AG04449 (cell line): Measurements from ENCODE around the gene SLC5A11.

Experiments used
- CTCF ChIA-PET: fragments of 350-600 bp; formaldehyde crosslinking; extraction: SDS; loops from one replicate; lab custom pipeline; 2021; ENCODE audit warnings: antibody characterized with exemption; lab: Yijun Ruan, JAX
- POLR2A ChIA-PET: fragments of 400-600, 350-600 bp; formaldehyde crosslinking; extraction: SDS; loops from one replicate; lab custom pipeline; 2020; ENCODE audit warnings: antibody characterized with exemption, inconsistent platforms; lab: Yijun Ruan, JAX
- DNase-seq: peaks from one replicate; pipeline ENCODE4 v3.0.0-alpha.2; 2010; ENCODE audit warnings: low read depth, low spot score
- H3K4me3 ChIP-seq: 2 replicates; pipeline ENCODE4 v1.5.1; 2011; ENCODE audit warnings: low read depth, mild to moderate bottlenecking, control low read depth, low read length
- CTCF ChIP-seq: IDR thresholded peaks from one replicate; pipeline ENCODE4 v1.5.1; 2011; ENCODE audit warnings: mild to moderate bottlenecking, moderate library complexity, low read length, control low read depth, inconsistent platforms; ENCODE audit not compliant: insufficient read depth; ENCODE audit errors: missing control alignments

The SLC5A11 gene

GRCh38 chr16:24848065-24848464 lies 2.3 kb downstream of the SLC5A11 start:
- no peak for DNase-seq
- ChIA-PET CTCF (interaction anchor here (0.8 to 2.8 kb wide), 2 partner anchors 9 to 13 kb away, joined by 3 to 10 read pairs; no protein-coding TSS in a partner anchor), POLR2A (no interaction called here)
- no peak for TF ChIP-seq CTCF
- H3K4me3 ChIP-seq, result no peak overlapping the region

GRCh38 chr16:24849641-24850040 lies 3.9 kb downstream of the SLC5A11 start:
- DNase-seq, result no peak
- no peak overlapping the region for H3K4me3 ChIP-seq
- CTCF ChIA-PET, result interaction anchor here (0.7 to 0.9 kb wide), 3 partner anchors 15 to 286 kb away, joined by 3 to 4 read pairs (median 3); no protein-coding TSS in a partner anchor
- POLR2A ChIA-PET, result no interaction called here
- no peak for TF ChIP-seq CTCF

GRCh38 chr16:24850289-24850938 lies 4.7 kb downstream of the SLC5A11 start:
- no peak overlapping the region for H3K4me3 ChIP-seq
- ChIA-PET CTCF (interaction anchor here (0.7 to 0.9 kb wide), 4 partner anchors 16 to 285 kb away, joined by 3 to 4 read pairs (median 3); no protein-coding TSS in a partner anchor), POLR2A (no interaction called here)
- no peak for DNase-seq
- no peak for TF ChIP-seq CTCF

- DNase-seq, result no peak
- H3K4me3 ChIP-seq, result no peak overlapping the region
- POLR2A ChIA-PET, result interaction anchor here (0.7 kb wide), 1 partner anchor 158 kb away, joined by 4 read pairs; no protein-coding TSS in a partner anchor
- no peak for TF ChIP-seq CTCF
- CTCF ChIA-PET, result no interaction called here
Observed at GRCh38 chr16:24851700-24852099, 5.9 kb downstream of the SLC5A11 start.

- TF ChIP-seq CTCF, result no peak
- no peak for DNase-seq
- ChIA-PET CTCF (interaction anchor here (2.4 kb wide), 1 partner anchor 54 kb away, joined by 9 read pairs; no protein-coding TSS in a partner anchor), POLR2A (no interaction called here)
- no peak overlapping the region for H3K4me3 ChIP-seq
Observed at GRCh38 chr16:24852281-24852721, 6.5 kb downstream of the SLC5A11 start.

- ChIA-PET POLR2A (no interaction called here), CTCF (interaction anchor here (2.4 kb wide), 1 partner anchor 53 kb away, joined by 9 read pairs; no protein-coding TSS in a partner anchor)
- TF ChIP-seq CTCF, result no peak
- H3K4me3 ChIP-seq, result no peak overlapping the region
- DNase-seq, result no peak
Observed at GRCh38 chr16:24853169-24853824, 7.5 kb downstream of the SLC5A11 start.
